Hematopoietic multipotent progenitor cell treated with erythropoietin and hydrocortisone succinate and interleukin-3 and kit ligand, for 8 days (in vitro differentiated cells): ENCODE results near the gene ACADM.
"Not testable (repeated sequence)": the region's sequence is repeated elsewhere in the genome, so short reads cannot be mapped to it uniquely, and the experiment has no call there.

Source experiments
- DNase-seq: peaks from one replicate; pipeline ENCODE4 v3.0.0-alpha.2; 2015

ACADM gene

DNA sequence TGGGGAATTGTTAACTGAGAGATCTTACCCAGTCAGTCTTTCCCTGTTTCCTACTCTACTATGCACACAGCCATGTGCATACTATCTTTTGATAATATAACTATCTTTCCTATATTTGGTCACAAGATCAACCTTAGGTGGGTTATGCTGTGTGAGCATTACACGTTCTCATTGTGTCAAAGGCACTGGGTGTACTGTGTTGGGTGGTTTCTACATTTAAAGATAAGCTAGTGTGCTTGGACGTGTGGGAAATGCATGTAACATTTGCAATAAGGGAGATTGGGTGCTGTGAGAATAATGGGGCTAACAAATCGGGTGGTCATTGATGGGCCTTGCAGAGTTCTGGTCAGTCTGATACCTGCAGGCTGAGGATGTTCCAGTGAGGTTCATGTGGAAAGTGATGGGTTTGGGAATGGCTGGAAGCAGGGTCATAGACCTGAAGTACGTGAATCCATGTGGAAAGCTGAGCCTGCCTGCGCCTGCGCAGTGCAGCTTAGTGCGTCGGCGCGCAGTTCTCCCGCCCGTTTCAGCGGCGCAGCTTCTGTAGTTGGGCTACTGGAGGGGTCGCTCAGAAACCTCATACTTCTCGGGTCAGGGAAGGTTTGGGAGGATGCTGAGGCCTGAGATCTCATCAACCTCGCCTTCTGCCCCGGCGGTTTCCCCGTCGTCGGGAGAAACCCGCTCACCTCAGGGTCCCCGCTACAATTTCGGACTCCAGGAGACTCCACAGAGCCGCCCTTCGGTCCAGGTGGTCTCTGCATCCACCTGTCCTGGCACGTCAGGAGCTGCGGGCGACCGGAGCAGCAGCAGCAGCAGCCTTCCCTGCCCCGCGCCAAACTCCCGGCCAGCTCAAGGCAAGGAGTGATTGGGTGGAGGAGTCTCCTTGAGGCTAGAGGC is 72.1 kb downstream of the ACADM start, which contains the start of gene MSH4:
Gene MSH4 (plus strand): TSS at position 507 of the 897 bp plus-strand sequence. CDS start 104 bp downstream, at position 611.
- peak; percentile 57 for DNase-seq

DNA sequence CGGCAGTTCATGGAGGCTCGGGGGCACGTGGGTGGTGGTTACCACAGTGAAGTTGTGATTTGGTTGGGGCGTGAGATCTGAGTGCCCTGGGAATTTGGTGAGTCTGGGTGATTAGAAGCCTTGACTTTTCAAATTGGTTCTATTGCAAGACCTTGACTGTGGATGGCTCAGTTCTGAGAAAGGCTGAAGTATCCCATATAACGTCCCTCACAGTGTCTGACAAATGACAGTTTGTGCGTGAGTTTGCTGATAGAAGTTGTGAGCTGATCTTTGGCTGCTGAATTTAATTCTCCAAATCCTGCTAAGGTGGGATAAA is 72.7 kb downstream of the ACADM start:
- DNase-seq = peak; percentile 49

DNA sequence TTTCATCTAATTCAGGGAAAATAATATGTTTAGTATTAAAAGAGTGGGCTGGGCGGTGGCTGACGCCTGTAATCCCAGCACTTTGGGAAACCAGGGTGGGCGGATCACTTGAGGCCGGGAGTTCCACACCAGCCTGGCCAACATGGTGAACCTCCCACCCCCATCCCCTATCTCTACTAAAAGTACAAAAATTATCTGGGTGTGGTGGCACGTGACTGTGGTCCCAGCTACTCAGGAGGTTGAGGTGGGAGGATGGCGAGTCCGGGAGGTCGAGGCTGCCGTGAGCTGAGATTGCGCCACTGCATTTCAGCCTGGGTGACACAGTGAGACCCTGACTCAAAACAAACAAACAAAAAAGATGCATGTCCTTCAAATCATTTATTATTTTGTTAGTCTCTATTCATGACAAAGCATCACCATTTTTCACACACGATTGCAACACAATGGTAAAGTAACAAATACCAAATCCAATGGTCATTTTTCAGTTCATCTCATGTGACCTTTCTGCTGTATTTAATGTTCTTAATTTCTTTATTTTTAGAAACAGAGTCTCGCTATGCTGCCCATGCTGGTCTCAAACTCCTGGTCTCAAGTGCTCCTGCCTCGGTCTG is 73.2 kb downstream of the ACADM start:
- peak; percentile 29 for DNase-seq

DNA sequence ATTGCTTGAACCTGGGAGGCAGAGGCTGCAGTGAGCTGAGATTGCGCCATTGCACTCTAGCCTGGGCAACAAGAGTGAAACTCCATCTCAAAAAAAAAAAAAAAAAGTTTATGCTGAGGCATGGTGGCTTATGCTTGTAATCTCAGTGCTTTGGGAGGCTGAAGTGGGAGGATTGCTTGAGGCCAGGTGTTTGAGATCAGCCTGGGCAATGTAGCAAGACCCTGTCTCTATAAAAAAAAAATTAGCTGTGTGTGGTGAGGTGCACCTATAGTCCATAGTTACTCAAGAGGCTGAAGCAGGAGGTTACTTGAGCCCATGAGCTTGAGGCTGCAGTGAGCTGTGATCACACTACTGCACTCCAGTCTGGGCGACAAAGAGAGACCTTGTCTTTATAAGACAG is 77.0 kb downstream of the ACADM start:
- DNase-seq = not testable (repeated sequence)

DNA sequence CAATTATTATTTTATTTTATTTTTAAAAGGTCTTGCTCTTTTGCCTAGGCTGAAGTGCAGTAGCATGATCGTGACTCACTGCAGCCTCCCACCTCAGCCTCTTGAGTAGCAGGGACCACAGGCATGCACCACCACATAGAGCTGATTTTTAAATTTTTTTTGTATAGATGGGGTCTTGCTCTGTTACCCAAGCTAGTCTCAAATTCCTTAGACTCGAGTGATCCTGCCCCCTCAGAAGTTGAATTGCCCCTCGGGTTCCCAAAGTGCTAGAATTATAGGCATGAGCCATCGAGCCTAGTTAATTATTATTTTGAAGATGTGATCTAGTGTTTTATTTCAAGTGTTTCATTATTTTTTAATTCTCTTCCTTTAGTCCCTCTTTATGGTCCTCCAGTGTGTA is 84.4 kb downstream of the ACADM start:
- no peak for DNase-seq

DNA sequence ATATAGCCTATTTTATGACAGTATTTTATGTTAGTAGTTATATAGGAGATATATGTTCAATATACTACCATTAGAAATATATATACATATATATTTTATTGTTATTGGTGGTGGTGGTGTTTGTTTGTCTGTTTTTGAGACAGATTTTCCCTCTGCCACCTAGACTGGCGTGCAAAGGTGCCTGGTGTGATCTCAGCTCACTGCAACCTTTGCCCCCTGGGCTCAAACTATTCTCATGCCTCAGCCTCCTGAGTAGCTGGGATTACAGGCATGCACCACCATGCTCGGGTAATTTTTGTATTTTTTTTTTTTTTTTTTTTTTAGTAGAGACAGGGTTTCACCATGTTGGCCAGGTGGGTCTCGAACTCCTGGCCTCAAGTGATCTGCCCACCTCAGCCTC is 85.6 kb downstream of the ACADM start:
- DNase-seq = not testable (repeated sequence)

DNA sequence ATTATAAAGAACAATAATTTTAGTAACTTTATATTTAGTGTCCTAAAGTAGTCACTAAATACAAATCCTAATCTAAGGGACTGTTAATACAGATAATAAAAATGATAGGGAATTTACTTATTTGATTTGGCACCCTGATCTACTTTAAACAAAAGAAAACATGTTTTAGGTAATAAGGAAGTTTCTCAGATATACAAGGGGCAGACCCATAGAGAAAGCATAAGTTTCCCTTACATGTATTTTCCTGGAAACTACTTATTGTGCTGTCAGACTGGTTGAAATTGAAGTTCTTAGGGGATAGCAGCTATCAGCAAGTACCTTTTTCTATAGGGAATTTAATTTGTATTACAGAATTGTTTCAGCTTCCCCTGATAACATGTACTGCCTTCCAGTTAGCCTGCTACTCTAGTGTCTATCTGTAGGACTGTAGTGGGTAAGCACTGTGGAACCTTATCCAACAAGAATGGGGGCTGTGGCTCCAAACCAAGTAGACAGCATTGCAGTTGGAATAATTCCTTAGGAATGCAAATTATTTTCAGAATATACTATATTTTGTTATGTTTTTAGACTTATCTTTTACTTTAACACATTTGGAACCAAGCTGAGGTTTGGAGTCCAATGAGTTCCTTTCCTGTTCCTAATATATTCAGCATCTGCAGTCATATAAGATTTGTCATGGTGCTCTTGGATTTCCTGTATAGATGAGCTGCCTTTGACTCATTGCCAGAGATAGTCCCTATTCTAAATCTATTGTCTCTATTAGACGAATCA is 86.9 kb downstream of the ACADM start:
- DNase-seq = no peak

DNA sequence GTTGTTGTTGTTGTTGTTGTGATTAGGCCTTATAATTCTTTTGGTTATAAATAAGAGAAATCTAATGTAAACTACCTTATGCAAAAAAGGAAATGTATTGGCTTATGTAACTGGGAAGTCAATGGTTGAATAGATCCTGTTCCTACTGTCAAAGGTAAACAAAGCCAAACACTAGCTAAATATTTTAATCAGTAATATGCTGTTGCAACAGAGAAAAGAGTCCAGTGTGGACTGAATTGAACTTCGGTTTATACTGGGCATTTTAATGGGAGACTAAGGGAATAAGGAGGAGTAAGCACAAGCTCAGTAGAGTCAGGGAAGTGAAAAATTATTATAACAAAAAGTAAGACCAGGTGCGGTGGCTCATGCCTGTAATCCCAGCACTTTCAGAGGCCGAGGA is 87.6 kb downstream of the ACADM start:
- no peak for DNase-seq
